ENCODE results near the gene ST6GALNAC6. TPM values are rescaled to one million over a fixed set of nuclear protein-coding genes. Genes with fewer than 3 reads are reported as not detected.

Gene ST6GALNAC6
- total RNA-seq, 1 donor from 2014 or later, result 48.4 TPM

DNA sequence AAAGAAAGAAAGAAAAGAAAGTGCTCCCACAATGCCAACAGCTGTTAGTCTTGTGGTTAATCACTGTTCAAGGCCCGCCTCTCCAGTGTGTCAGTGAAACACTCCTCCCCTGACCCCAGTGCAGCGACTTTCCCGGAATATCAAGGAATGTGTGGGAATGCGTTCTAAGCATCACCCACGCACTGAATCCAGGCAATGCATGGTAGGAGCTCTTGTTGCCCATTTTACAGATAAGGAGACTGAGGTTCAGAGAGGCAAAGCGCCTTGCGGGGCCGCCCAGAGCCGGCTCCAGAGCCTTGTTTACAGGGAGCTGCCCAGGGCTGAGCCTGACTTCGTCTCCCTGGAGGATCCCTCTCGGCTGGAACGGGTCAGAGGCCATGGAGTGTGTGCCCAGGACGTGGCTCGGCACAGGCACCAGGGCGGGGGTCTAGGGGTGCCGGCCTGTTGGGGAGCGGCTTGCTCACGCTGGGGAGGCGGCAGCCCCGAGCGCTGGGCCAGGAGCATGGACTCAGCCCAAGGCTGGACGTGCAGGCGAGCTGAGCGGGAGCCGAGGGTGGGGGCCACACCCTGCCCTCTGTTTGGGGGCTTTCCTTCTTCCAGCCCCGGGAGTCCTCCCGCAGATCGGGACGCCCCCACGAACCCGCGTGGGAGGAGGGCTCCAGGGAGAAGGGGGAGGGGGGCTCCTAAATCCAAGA is 823 bp downstream of the ST6GALNAC6 start:
- H3K27ac ChIP-seq (replicated peaks), result peak overlapping the region; percentile 95
- H3K4me3 ChIP-seq, result peak overlapping the region; percentile 99
- H3K36me3 ChIP-seq, result peaks cover 26% of the 10 kb centered on the region
- peaks cover 7% of the 10 kb centered on the region for H3K9me3 ChIP-seq (replicated peaks)
- intact Hi-C loops (cut with micrococcal nuclease), result no loop called here
- TF ChIP-seq, protein P1, sequence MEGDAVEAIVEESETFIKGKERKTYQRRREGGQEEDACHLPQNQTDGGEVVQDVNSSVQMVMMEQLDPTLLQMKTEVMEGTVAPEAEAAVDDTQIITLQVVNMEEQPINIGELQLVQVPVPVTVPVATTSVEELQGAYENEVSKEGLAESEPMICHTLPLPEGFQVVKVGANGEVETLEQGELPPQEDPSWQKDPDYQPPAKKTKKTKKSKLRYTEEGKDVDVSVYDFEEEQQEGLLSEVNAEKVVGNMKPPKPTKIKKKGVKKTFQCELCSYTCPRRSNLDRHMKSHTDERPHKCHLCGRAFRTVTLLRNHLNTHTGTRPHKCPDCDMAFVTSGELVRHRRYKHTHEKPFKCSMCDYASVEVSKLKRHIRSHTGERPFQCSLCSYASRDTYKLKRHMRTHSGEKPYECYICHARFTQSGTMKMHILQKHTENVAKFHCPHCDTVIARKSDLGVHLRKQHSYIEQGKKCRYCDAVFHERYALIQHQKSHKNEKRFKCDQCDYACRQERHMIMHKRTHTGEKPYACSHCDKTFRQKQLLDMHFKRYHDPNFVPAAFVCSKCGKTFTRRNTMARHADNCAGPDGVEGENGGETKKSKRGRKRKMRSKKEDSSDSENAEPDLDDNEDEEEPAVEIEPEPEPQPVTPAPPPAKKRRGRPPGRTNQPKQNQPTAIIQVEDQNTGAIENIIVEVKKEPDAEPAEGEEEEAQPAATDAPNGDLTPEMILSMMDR (IDR thresholded peaks at IDR 0.05; ENCODE audit: borderline replicate concordance), result no peak
- no peaks in the 10 kb centered on the region for H3K27me3 ChIP-seq (ENCODE audit: low read depth)
- no peak for DNase-seq
- peaks cover 52% of the 10 kb centered on the region for H3K4me1 ChIP-seq

DNA sequence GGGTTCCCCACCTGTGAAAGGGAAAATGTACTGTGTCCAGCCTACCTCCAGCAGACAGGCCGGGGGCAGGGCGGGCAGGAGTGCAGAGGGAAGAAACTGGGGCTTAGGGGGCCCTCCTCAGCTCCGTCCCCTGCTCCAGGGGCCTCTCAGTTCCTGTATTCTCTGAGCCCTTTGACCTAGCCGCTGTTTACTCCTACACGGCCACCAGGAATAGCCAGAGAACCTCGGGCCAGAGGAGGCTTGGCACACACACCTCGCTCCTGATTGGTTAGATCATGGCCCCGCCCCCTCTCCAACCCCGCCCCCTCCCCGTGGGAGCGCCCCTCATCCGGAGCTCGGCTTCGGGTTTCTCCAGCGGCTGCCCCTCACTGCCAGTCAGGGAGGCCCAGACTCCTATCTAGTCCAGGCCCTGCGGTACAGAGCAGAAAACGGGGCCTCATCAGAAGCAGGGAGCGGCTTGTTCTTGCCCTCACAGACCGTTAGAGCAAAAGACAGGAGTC is 2.2 kb downstream of the ST6GALNAC6 start:
- peak overlapping the region; percentile 95 for H3K27ac ChIP-seq (replicated peaks)
- intact Hi-C loops (cut with micrococcal nuclease), result no loop called here
- TF ChIP-seq, protein P1 (IDR thresholded peaks at IDR 0.05; ENCODE audit: borderline replicate concordance), result no peak
- H3K4me3 ChIP-seq, result peak overlapping the region; percentile 99
- peaks cover 19% of the 10 kb centered on the region for H3K9me3 ChIP-seq (replicated peaks)
- peaks cover 43% of the 10 kb centered on the region for H3K4me1 ChIP-seq
- peak; percentile 87 for DNase-seq
- H3K36me3 ChIP-seq, result peaks cover 39% of the 10 kb centered on the region
- no peaks in the 10 kb centered on the region for H3K27me3 ChIP-seq (ENCODE audit: low read depth)

DNA sequence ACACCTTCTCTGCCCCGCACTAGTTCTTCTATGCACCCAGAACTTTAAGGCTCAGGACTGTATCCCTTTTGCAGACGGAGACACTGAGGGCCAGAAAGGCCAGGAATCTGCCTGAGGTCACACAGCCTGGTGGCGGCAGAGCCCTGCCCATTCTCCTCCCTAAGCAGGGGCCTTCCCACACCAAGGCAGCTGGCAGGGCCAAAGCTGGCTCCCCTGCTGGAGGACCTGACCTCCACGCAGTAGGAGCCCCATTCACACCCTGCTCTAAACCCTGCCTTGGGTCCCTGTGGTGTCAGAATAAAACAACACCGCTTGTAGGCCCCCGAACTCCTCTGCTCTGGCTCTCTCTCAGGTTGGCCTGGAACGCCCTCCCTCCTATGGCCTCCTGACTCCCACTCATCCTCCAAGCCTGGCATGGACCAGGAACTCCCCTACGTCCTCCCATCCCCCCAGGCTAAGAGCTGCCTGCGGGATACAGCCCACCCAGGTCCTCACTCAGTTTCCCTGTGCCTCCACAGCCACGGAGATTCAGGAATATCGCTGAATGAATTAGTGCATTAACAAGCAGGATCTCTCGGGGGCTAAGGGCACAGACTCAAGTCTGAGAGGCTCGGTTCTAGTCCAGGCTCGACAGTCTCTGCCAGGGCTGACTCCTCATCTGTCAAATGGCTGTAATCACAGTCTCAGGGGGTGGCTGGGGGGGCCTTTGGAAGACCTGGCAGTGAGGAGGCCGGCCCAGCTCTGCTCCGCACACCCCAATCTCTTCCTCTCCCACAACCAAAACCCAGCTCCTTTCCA is 2.8 kb downstream of the ST6GALNAC6 start:
- Histone ChIP-seq H3K4me3 (peak overlapping the region; percentile 99), H3K9me3 (replicated peaks) (peaks cover 19% of the 10 kb centered on the region), H3K36me3 (peaks cover 45% of the 10 kb centered on the region), H3K27ac (replicated peaks) (peak overlapping the region; percentile 95), H3K4me1 (peaks cover 43% of the 10 kb centered on the region), H3K27me3 (ENCODE audit: low read depth) (no peaks in the 10 kb centered on the region)
- no peak for DNase-seq
- intact Hi-C loops (cut with micrococcal nuclease), result no loop called here
- TF ChIP-seq, protein P1 (IDR thresholded peaks at IDR 0.05; ENCODE audit: borderline replicate concordance), result no peak

DNA sequence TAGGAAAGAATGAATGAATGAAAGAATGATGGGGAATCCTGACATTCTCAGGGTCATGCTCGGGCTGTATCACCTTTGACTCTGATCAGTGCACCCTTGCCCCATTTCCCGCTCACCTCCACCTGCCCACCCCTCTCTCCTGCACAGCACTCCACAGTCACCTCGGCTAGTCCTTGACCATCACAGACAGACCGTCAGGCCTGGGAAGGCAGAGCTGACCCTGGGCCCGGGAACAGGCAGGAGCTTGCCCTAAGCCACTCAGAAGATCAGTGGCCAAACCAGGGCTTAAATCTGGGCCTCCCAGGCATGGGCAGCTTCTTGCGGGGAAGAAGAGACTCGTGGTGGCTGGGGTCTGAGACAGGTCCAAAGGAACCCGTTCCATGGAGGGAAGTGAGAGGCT is 3.6 kb downstream of the ST6GALNAC6 start:
- intact Hi-C loops (cut with micrococcal nuclease), result no loop called here
- H3K36me3 ChIP-seq, result peaks cover 51% of the 10 kb centered on the region
- H3K27me3 ChIP-seq (ENCODE audit: low read depth), result no peaks in the 10 kb centered on the region
- no peak overlapping the region for H3K27ac ChIP-seq (replicated peaks)
- H3K4me1 ChIP-seq, result peaks cover 43% of the 10 kb centered on the region
- TF ChIP-seq, protein P1 (IDR thresholded peaks at IDR 0.05; ENCODE audit: borderline replicate concordance), result no peak
- DNase-seq, result no peak
- H3K9me3 ChIP-seq (replicated peaks), result peaks cover 19% of the 10 kb centered on the region
- no peak overlapping the region for H3K4me3 ChIP-seq

DNA sequence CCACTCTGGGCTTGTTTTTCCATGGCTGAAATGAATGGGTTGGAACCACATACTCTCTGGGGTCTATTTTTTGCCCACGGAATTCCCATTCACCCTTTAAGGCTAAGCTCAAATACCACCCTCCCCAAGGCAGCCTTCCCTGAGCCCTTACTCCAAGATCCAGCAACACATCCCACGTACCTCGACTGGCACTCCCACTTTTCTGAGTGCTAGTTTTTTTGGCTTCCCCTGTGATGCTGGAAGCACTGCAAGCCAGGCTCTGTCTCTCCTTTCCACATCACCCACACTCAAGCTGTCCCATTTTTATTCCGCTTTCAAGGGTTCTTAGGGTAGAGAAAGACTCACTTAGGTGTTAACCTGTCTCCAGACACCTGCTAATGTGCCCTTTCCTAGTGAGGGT is 6.0 kb downstream of the ST6GALNAC6 start:
- Histone ChIP-seq H3K4me3 (no peak overlapping the region), H3K4me1 (peaks cover 28% of the 10 kb centered on the region), H3K36me3 (peaks cover 73% of the 10 kb centered on the region), H3K27ac (replicated peaks) (no peak overlapping the region), H3K27me3 (ENCODE audit: low read depth) (no peaks in the 10 kb centered on the region), H3K9me3 (replicated peaks) (peaks cover 19% of the 10 kb centered on the region)
- intact Hi-C loops (cut with micrococcal nuclease), result no loop called here
- TF ChIP-seq, protein P1 (IDR thresholded peaks at IDR 0.05; ENCODE audit: borderline replicate concordance), result no peak
- no peak for DNase-seq
